Endodermal cell (in vitro differentiated cells): ENCODE measurements around the gene ZNF503. TPM values are rescaled to one million over a fixed set of nuclear protein-coding genes. Genes with fewer than 3 reads are reported as not detected.
A peak's percentile ranks its signal among the peaks of the same experiment; 100 is the strongest.

Experiments used
- DNase-seq: peaks from one replicate; pipeline ENCODE4 v3.0.0-alpha.2; 2017
- H3K27ac ChIP-seq: 2 replicates; pipeline ENCODE4 v1.5.1; 2013; ENCODE audit warnings: mild to moderate bottlenecking, low read depth, low read length, moderate library complexity
- H3K27me3 ChIP-seq: 2 replicates; pipeline ENCODE4 v1.6.1; 2013; ENCODE audit warnings: mild to moderate bottlenecking, low read length, moderate library complexity; ENCODE audit not compliant: insufficient read depth, control insufficient read depth, poor library complexity, severe bottlenecking
- H3K36me3 ChIP-seq: 2 replicates; pipeline ENCODE4 v1.7.0; 2013; ENCODE audit warnings: mild to moderate bottlenecking, low read length, moderate library complexity; ENCODE audit not compliant: control insufficient read depth, insufficient read depth
- H3K4me1 ChIP-seq: one replicate; pipeline ENCODE4 v1.7.0; 2013; ENCODE audit warnings: low read length; ENCODE audit not compliant: control insufficient read depth, insufficient read depth
- H3K4me3 ChIP-seq: 2 replicates; pipeline ENCODE4 v1.5.1; 2013; ENCODE audit warnings: mild to moderate bottlenecking, low read length, moderate library complexity
- H3K9ac ChIP-seq: 2 replicates; pipeline ENCODE4 v1.6.1; 2013; ENCODE audit warnings: mild to moderate bottlenecking, low read length, moderate library complexity; ENCODE audit not compliant: poor library complexity, severe bottlenecking; ENCODE audit errors: extremely low read depth
- H3K9me3 ChIP-seq: 2 replicates; pipeline ENCODE4 v1.6.1; 2013; ENCODE audit warnings: mild to moderate bottlenecking, low read length, moderate library complexity; ENCODE audit not compliant: control insufficient read depth
- H3K27ac Mint-ChIP-seq: 2 replicates; pipeline ENCODE4 v1.8.0; 2020; ENCODE audit warnings: mixed read lengths
- H3K27me3 Mint-ChIP-seq: 2 replicates; pipeline ENCODE4 v1.8.0; 2021; ENCODE audit warnings: mild to moderate bottlenecking, mixed read lengths; ENCODE audit not compliant: insufficient read depth
- H3K36me3 Mint-ChIP-seq: 2 replicates; pipeline ENCODE4 v1.8.0; 2020; ENCODE audit warnings: low read depth, mixed read lengths
- H3K4me1 Mint-ChIP-seq: 2 replicates; pipeline ENCODE4 v1.8.0; 2020; ENCODE audit warnings: mixed read lengths
- H3K4me3 Mint-ChIP-seq: 2 replicates; pipeline ENCODE4 v1.8.0; 2020; ENCODE audit warnings: mild to moderate bottlenecking, moderate library complexity, mixed read lengths
- H3K9me3 Mint-ChIP-seq: 2 replicates; pipeline ENCODE4 v1.8.0; 2020; ENCODE audit warnings: mild to moderate bottlenecking, mixed read lengths
- CTCF ChIP-seq: fragments of 200-600 bp; sonication (generic); conservative IDR thresholded peaks from 2 replicates; pipeline ENCODE4 v1.5.0; 2021; ENCODE audit warnings: antibody characterized with exemption, mild to moderate bottlenecking
- WGBS, 2 experiments: methylation state at CpG; one replicate each; pipeline versions ENCODE4 v1.1.5 to v1.1.7; 2013; ENCODE audit warnings: missing lambda C conversion rate in 2 of 2, mixed read lengths in 1 of 2; ENCODE audit not compliant: insufficient coverage in 1 of 2, insufficient read length in 1 of 2; 5-methylcytosine and 5-hydroxymethylcytosine counted together
- total RNA-seq, 2 donors: library from RNA; stranded (reverse); fragmentation: NEBNext Ultra II Directional in 1 of 2; extraction: Animal tissue kit (Norgen Biotek cat#: 25700) in 1 of 2; gene quantifications; 2 replicates in 1 of 2; 3 replicates in 1 of 2; pipeline ENCODE4 v1.2.1, GENCODE V29; 2021

ZNF503 gene
- total RNA-seq, 2 donors from 2014 or later, result 0.40 to 1.1 TPM

- no peak for TF ChIP-seq CTCF
- no peaks in the 10 kb centered on the region for H3K4me1 ChIP-seq
- no peaks in the 10 kb centered on the region for H3K36me3 Mint-ChIP-seq
- 84% methylated on average over 1 of the region's 1 CpG; no CpG with 5 or more reads in 1 of the 2 experiments for WGBS, 2 experiments
- no peak overlapping the region for H3K4me3 Mint-ChIP-seq
- H3K9me3 ChIP-seq, result no peaks in the 10 kb centered on the region
- H3K27me3 Mint-ChIP-seq, result peaks cover 3% of the 10 kb centered on the region
- no peak overlapping the region for H3K4me3 ChIP-seq
- no peaks in the 10 kb centered on the region for H3K4me1 Mint-ChIP-seq
- no peaks in the 10 kb centered on the region for H3K9me3 Mint-ChIP-seq
- no peak overlapping the region for H3K27ac Mint-ChIP-seq
- H3K27ac ChIP-seq, result no peak overlapping the region
- DNase-seq, result peak; percentile 20
- no peak overlapping the region for H3K9ac ChIP-seq
- H3K27me3 ChIP-seq, result no peaks in the 10 kb centered on the region
- H3K36me3 ChIP-seq, result no peaks in the 10 kb centered on the region
These were observed 45.9 kb downstream of the ZNF503 start for GRCh38 chr10:75355706-75356105.

DNA sequence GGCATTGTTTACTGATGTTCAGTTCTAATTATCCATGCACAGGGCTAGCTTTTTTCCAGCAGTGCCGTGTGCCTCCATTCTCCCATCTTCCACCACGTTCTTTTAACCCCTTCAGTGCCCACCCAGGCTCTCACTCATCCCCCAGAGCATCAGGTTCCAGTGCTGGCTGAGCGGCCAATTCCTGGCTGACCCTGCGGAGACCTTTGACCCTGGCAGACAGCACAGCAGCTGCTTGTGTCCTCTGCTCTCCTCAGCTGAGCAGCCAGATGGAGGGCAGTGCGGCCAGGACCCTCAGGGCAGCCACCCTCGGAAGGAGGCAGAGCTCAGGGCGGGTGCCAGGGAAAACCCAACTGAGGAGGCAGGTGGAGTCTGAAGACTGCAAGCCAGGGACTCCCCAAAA is 48.4 kb downstream of the ZNF503 start:
- Mint-ChIP-seq H3K9me3 (no peaks in the 10 kb centered on the region), H3K4me3 (no peak overlapping the region), H3K27me3 (peaks cover 3% of the 10 kb centered on the region), H3K36me3 (no peaks in the 10 kb centered on the region), H3K27ac (no peak overlapping the region), H3K4me1 (no peaks in the 10 kb centered on the region)
- Histone ChIP-seq H3K9me3 (no peaks in the 10 kb centered on the region), H3K9ac (no peak overlapping the region), H3K4me1 (no peaks in the 10 kb centered on the region), H3K27me3 (no peaks in the 10 kb centered on the region), H3K4me3 (no peak overlapping the region), H3K27ac (no peak overlapping the region), H3K36me3 (no peaks in the 10 kb centered on the region)
- peak; percentile 37 for DNase-seq
- TF ChIP-seq CTCF, result no peak
- 72 to 83% methylated on average over 5 to 7 of the region's 7 CpGs for WGBS, 2 experiments

DNA sequence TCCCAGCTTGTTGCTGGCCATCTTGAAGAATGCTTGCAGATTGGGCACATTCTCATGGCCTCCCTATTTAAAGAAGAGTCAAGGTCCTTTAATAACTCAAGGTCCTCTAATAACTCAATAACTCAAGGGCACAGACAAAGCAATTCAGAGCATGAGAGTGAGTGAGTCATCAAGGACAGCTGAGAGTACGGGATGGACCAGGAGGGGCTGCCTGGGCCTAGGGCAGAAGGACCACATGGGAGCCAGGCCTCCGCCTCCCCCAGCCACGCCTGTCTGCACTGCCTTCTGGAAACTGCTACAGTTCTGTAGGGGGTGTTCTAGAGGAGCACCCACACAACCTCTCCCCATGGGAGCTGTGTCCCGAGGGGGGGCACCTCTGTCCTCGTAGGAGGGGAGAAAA is 48.9 kb downstream of the ZNF503 start:
- H3K27me3 Mint-ChIP-seq, result peaks cover 3% of the 10 kb centered on the region
- H3K27ac Mint-ChIP-seq, result no peak overlapping the region
- no peak overlapping the region for H3K27ac ChIP-seq
- H3K9ac ChIP-seq, result no peak overlapping the region
- WGBS, 2 experiments, result 82 to 100% methylated on average over 1 to 4 of the region's 5 CpGs
- no peaks in the 10 kb centered on the region for H3K9me3 ChIP-seq
- H3K4me1 Mint-ChIP-seq, result no peaks in the 10 kb centered on the region
- no peaks in the 10 kb centered on the region for H3K27me3 ChIP-seq
- H3K4me1 ChIP-seq, result no peaks in the 10 kb centered on the region
- no peaks in the 10 kb centered on the region for H3K36me3 Mint-ChIP-seq
- H3K4me3 Mint-ChIP-seq, result no peak overlapping the region
- DNase-seq, result peak; percentile 39
- H3K4me3 ChIP-seq, result no peak overlapping the region
- TF ChIP-seq CTCF, result no peak
- no peaks in the 10 kb centered on the region for H3K9me3 Mint-ChIP-seq
- H3K36me3 ChIP-seq, result no peaks in the 10 kb centered on the region
